WTC11 (cell line): ENCODE results near the gene APOF.

ENCODE experiments used
- CREB1 ChIP-seq: sonication (generic); formaldehyde crosslinking; IDR thresholded peaks from 2 replicates; pipeline ENCODE4 v1.8.0; 2023; ENCODE audit warnings: mild to moderate bottlenecking, missing genetic modification reagents
- GABPB1 ChIP-seq: sonication (generic); formaldehyde crosslinking; IDR thresholded peaks from 2 replicates; pipeline ENCODE4 v1.8.1; 2023; ENCODE audit warnings: mild to moderate bottlenecking, missing genetic modification reagents
- NFYB ChIP-seq: sonication (generic); formaldehyde crosslinking; conservative IDR thresholded peaks from 2 replicates; pipeline ENCODE4 v1.8.0; 2022; ENCODE audit warnings: low read depth, missing genetic modification reagents
- NR2C2 ChIP-seq: sonication (generic); formaldehyde crosslinking; IDR thresholded peaks from 2 replicates; pipeline ENCODE4 v1.8.0; 2022; ENCODE audit warnings: mild to moderate bottlenecking, missing genetic modification reagents
- RELA ChIP-seq: sonication (generic); formaldehyde crosslinking; IDR thresholded peaks from 2 replicates; pipeline ENCODE4 v1.8.1; 2022; ENCODE audit warnings: missing genetic modification reagents, mild to moderate bottlenecking, borderline replicate concordance
- SMAD3 ChIP-seq: sonication (generic); formaldehyde crosslinking; IDR thresholded peaks from 2 replicates; pipeline ENCODE4 v1.8.0; 2022; ENCODE audit warnings: missing genetic modification reagents, mild to moderate bottlenecking, borderline replicate concordance
- SP1 ChIP-seq: sonication (generic); formaldehyde crosslinking; conservative IDR thresholded peaks from 2 replicates; pipeline ENCODE4 v1.8.1; 2022; ENCODE audit warnings: missing genetic modification reagents
- TF ChIP-seq, protein P1 (sequence below): fragments of 200-600 bp; IDR thresholded peaks from 2 replicates; pipeline ENCODE4 v1.8.0; 2022; ENCODE audit warnings: antibody characterized with exemption
- TF ChIP-seq, protein P2 (sequence below): sonication (generic); formaldehyde crosslinking; IDR thresholded peaks from 2 replicates; pipeline ENCODE4 v1.8.1; 2023; ENCODE audit warnings: mild to moderate bottlenecking, missing genetic modification reagents
- TF ChIP-seq, protein P3 (sequence below): sonication (generic); formaldehyde crosslinking; IDR thresholded peaks from 2 replicates; pipeline ENCODE4 v1.8.0; 2022; ENCODE audit warnings: mild to moderate bottlenecking, missing genetic modification reagents
- TF ChIP-seq, protein P4 (sequence below): sonication (generic); formaldehyde crosslinking; IDR thresholded peaks from 2 replicates; pipeline ENCODE4 v1.8.1; 2023; ENCODE audit warnings: mild to moderate bottlenecking, missing genetic modification reagents, moderate library complexity
- TF ChIP-seq, protein P5 (sequence below): sonication (generic); formaldehyde crosslinking; IDR thresholded peaks from 2 replicates; pipeline ENCODE4 v1.8.0; 2022; ENCODE audit warnings: mild to moderate bottlenecking, missing genetic modification reagents
- TF ChIP-seq, protein P6 (sequence below): sonication (generic); formaldehyde crosslinking; IDR thresholded peaks from 2 replicates; pipeline ENCODE4 v1.8.1; 2022; ENCODE audit warnings: mild to moderate bottlenecking, moderate library complexity, missing genetic modification reagents

DNA sequence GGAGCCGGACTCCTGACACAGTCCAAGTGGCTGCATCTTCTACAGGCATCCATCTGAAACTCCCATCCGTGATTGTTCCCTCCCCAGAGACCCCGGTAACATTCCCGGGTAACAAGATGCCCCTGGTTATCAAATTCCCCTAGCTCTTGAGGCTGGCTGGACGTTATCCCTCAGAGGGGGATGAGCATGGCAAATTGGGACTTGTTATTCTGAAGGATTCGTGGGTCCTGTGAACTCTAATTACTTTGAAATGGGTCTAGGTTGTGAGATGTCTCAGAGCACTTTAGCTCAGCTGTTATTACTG is 28.2 kb downstream of the APOF start:
- no peak for TF ChIP-seq SP1 (CRISPR knock-in tag)
- TF ChIP-seq, protein P1, sequence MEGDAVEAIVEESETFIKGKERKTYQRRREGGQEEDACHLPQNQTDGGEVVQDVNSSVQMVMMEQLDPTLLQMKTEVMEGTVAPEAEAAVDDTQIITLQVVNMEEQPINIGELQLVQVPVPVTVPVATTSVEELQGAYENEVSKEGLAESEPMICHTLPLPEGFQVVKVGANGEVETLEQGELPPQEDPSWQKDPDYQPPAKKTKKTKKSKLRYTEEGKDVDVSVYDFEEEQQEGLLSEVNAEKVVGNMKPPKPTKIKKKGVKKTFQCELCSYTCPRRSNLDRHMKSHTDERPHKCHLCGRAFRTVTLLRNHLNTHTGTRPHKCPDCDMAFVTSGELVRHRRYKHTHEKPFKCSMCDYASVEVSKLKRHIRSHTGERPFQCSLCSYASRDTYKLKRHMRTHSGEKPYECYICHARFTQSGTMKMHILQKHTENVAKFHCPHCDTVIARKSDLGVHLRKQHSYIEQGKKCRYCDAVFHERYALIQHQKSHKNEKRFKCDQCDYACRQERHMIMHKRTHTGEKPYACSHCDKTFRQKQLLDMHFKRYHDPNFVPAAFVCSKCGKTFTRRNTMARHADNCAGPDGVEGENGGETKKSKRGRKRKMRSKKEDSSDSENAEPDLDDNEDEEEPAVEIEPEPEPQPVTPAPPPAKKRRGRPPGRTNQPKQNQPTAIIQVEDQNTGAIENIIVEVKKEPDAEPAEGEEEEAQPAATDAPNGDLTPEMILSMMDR, result no peak
- TF ChIP-seq, protein P2, sequence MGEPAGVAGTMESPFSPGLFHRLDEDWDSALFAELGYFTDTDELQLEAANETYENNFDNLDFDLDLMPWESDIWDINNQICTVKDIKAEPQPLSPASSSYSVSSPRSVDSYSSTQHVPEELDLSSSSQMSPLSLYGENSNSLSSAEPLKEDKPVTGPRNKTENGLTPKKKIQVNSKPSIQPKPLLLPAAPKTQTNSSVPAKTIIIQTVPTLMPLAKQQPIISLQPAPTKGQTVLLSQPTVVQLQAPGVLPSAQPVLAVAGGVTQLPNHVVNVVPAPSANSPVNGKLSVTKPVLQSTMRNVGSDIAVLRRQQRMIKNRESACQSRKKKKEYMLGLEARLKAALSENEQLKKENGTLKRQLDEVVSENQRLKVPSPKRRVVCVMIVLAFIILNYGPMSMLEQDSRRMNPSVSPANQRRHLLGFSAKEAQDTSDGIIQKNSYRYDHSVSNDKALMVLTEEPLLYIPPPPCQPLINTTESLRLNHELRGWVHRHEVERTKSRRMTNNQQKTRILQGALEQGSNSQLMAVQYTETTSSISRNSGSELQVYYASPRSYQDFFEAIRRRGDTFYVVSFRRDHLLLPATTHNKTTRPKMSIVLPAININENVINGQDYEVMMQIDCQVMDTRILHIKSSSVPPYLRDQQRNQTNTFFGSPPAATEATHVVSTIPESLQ (CRISPR knock-in tag), result no peak
- no peak for TF ChIP-seq NR2C2
- TF ChIP-seq GABPB1 (CRISPR knock-in tag), result no peak
- TF ChIP-seq, protein P3, sequence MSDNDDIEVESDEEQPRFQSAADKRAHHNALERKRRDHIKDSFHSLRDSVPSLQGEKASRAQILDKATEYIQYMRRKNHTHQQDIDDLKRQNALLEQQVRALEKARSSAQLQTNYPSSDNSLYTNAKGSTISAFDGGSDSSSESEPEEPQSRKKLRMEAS, result no peak
- TF ChIP-seq NFYB (CRISPR knock-in tag), result no peak
- TF ChIP-seq CREB1 (CRISPR knock-in tag), result no peak
- TF ChIP-seq, protein P4, sequence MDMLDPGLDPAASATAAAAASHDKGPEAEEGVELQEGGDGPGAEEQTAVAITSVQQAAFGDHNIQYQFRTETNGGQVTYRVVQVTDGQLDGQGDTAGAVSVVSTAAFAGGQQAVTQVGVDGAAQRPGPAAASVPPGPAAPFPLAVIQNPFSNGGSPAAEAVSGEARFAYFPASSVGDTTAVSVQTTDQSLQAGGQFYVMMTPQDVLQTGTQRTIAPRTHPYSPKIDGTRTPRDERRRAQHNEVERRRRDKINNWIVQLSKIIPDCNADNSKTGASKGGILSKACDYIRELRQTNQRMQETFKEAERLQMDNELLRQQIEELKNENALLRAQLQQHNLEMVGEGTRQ (CRISPR knock-in tag), result no peak
- no peak for TF ChIP-seq SMAD3 (CRISPR knock-in tag)
- TF ChIP-seq, protein P5, sequence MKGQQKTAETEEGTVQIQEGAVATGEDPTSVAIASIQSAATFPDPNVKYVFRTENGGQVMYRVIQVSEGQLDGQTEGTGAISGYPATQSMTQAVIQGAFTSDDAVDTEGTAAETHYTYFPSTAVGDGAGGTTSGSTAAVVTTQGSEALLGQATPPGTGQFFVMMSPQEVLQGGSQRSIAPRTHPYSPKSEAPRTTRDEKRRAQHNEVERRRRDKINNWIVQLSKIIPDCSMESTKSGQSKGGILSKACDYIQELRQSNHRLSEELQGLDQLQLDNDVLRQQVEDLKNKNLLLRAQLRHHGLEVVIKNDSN (CRISPR knock-in tag), result no peak
- TF ChIP-seq, protein P6, sequence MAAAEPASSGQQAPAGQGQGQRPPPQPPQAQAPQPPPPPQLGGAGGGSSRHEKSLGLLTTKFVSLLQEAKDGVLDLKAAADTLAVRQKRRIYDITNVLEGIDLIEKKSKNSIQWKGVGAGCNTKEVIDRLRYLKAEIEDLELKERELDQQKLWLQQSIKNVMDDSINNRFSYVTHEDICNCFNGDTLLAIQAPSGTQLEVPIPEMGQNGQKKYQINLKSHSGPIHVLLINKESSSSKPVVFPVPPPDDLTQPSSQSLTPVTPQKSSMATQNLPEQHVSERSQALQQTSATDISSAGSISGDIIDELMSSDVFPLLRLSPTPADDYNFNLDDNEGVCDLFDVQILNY (CRISPR knock-in tag), result no peak
- TF ChIP-seq RELA (CRISPR knock-in tag), result no peak
